H1 (cell line): ENCODE results near the gene F3. TPM values are rescaled to one million over a fixed set of nuclear protein-coding genes. Genes with fewer than 3 reads are reported as not detected.

Experiments
- BCL11A ChIP-seq, 2 experiments: IDR thresholded peaks; one replicate each; pipeline ENCODE4 v1.6.1; 2011; ENCODE audit warnings: low read depth in 2 of 2, low read length in 2 of 2, mild to moderate bottlenecking in 2 of 2
- RAD21 ChIP-seq, 2 experiments: IDR thresholded peaks in 1 of 2; conservative IDR thresholded peaks in 1 of 2; 2 replicates each; pipeline ENCODE4 v1.6.1; 2011; ENCODE audit warnings: low read depth in 2 of 2, low read length in 2 of 2, improper control_type of control experiment in 1 of 2, inconsistent platforms in 1 of 2, mild to moderate bottlenecking in 1 of 2, moderate library complexity in 1 of 2
- polyA plus RNA-seq, 7 experiments: library from polyadenylated mRNA; depleted of rRNA in 3 of 7; stranded (reverse) in 5 of 7; unstranded in 2 of 7; fragments of >200 nt in 5 of 7; fragments of 200-250 nt in 2 of 7; gene quantifications; 1 replicate in 5 of 7; 2 replicates in 1 of 7; 4 replicates in 1 of 7; pipeline versions ENCODE4 v1.2.1 to v1.2.3, GENCODE V29; 2011 to 2013; ENCODE audit warnings: missing spikeins in 2 of 7, mixed read lengths in 2 of 7
- total RNA-seq: library from RNA; stranded (reverse); fragmentation: NEBNext Ultra II Directional; extraction: Animal tissue kit (Norgen Biotek cat#: 25700); gene quantifications from 2 replicates; pipeline ENCODE4 v1.2.1, GENCODE V29; 2021
- TF ChIP-seq, protein P1 (sequence below): IDR thresholded peaks from 2 replicates; pipeline ENCODE4 v1.6.1; 2012; ENCODE audit warnings: low read length, inconsistent platforms
- TF ChIP-seq, protein P2 (sequence below): IDR thresholded peaks from 2 replicates; pipeline ENCODE4 v1.6.1; 2012; ENCODE audit warnings: inconsistent platforms

The F3 gene
- total and polyA plus RNA-seq, 2 of the 8 experiments (the other 6 are each of a cell fraction or from before 2014, with no cell fraction given): 2.6 to 8.6 TPM

DNA sequence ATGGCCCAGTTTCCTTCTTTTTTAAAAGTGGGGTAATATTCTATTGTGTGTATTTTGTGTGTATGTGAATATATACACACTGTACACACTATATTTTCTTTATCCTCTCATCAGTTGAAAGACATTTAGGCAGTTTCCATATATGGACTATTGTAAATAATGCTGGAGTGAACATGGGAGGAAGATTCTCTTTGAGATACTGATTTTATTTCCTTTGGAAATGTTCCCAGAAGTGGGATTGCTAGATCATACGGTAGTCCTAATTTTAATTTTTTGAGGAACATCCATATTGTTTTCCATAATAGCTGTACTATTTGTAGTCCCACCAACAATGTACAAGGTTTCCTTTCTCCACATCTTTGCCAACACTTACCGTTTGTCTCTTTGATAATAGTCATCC lies 51.0 kb downstream of the F3 start (continued):
- TF ChIP-seq RAD21 (IDR thresholded peaks at IDR 0.05 in 1 of 2, conservative IDR thresholded peaks at IDR 0.05 in 1 of 2; ENCODE audit: low read depth in 2 of 2, low read length in 2 of 2): no peak
- TF ChIP-seq, protein P1, sequence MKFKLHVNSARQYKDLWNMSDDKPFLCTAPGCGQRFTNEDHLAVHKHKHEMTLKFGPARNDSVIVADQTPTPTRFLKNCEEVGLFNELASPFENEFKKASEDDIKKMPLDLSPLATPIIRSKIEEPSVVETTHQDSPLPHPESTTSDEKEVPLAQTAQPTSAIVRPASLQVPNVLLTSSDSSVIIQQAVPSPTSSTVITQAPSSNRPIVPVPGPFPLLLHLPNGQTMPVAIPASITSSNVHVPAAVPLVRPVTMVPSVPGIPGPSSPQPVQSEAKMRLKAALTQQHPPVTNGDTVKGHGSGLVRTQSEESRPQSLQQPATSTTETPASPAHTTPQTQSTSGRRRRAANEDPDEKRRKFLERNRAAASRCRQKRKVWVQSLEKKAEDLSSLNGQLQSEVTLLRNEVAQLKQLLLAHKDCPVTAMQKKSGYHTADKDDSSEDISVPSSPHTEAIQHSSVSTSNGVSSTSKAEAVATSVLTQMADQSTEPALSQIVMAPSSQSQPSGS: no peak
- TF ChIP-seq, protein P2, sequence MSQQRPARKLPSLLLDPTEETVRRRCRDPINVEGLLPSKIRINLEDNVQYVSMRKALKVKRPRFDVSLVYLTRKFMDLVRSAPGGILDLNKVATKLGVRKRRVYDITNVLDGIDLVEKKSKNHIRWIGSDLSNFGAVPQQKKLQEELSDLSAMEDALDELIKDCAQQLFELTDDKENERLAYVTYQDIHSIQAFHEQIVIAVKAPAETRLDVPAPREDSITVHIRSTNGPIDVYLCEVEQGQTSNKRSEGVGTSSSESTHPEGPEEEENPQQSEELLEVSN: no peak
- TF ChIP-seq BCL11A (IDR thresholded peaks at IDR 0.05; ENCODE audit: low read depth in 2 of 2, low read length in 2 of 2): no peak
